GM21526 (cell line): Measurements from ENCODE around the gene GRK1.
A peak's percentile ranks its signal among the peaks of the same experiment; 100 is the strongest.
"Not testable (repeated sequence)": the region's sequence is repeated elsewhere in the genome, so short reads cannot be mapped to it uniquely, and the experiment has no call there.

Source experiments
- ATAC-seq: cut with Tn5 transposase; IDR thresholded peaks from one replicate; pipeline ENCODE4 v1.9.1; 2021; ENCODE audit warnings: moderate library complexity; ENCODE audit not compliant: unreplicated experiment, low FRiP score

GRK1 gene

GRCh38 chr13:113751491-113751890, 84.5 kb downstream of the GRK1 start:
- ATAC-seq: no peak

DNA sequence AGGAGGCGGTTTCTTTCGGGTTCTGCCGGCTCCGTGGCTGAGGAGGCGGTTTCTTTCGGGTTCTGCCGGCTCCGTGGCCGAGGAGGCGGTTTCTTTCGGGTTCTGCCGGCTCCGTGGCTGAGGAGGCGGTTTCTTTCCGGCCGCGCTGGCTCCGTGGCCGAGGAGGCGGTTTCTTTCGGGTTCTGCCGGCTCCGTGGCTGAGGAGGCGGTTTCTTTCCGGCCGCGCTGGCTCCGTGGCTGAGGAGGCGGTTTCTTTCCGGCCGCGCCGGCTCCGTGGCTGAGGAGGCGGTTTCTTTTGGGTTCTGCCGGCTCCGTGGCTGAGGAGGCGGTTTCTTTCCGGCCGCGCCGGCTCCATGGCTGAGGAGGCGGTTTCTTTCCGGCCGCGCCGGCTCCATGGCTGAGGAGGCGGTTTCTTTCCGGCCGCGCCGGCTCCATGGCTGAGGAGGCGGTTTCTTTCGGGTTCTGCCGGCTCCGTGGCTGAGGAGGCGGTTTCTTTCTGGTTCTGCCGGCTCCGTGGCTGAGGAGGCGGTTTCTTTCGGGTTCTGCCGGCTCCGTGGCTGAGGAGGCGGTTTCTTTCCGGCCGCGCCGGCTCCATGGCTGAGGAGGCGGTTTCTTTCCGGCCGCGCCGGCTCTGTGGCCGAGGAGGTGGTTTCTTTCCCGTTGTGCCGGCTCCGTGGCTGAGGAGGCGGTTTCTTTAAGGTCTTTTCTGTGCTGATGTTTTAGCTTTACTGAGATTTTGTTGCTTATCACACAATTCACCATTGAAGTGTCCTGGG, 85.4 kb downstream of the GRK1 start:
- not testable (repeated sequence) for ATAC-seq

GRCh38 chr13:113753171-113753570, 86.2 kb downstream of the GRK1 start:
- ATAC-seq: no peak

DNA sequence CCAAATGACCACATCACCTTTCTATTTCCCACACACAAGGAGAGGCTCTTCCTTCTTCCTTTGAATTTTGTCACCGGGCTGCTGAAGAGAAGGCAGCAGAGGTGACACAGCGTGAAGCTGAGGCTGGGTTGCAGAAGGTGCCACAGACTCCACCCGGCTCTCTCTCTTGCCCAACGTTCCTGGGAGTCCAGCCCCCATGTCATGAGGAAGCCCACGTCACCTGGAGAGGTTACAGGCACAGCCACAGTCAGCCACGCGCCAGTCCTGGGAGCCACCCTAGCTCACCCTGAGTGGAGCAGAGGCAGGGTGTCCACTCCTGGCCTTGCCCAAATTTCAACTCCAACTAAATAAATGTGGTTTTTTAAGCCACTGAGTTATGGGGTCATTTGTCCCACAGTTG, 87.2 kb downstream of the GRK1 start:
- no peak for ATAC-seq

- no peak for ATAC-seq
Observed at GRCh38 chr13:113754691-113755090, 87.7 kb downstream of the GRK1 start.

GRCh38 chr13:113756441-113757097, 89.5 kb downstream of the GRK1 start:
- ATAC-seq: no peak

- peak; percentile 87 for ATAC-seq
Observed at GRCh38 chr13:113758651-113759524, 91.9 kb downstream of the GRK1 start, which contains the start of gene TMEM255B. TSS of gene TMEM255B (plus strand) at chr13:113759226. CDS start at chr13:113759270, 44 bp downstream.

- ATAC-seq: no peak
Observed at GRCh38 chr13:113759525-113760137, 92.6 kb downstream of the GRK1 start.

DNA sequence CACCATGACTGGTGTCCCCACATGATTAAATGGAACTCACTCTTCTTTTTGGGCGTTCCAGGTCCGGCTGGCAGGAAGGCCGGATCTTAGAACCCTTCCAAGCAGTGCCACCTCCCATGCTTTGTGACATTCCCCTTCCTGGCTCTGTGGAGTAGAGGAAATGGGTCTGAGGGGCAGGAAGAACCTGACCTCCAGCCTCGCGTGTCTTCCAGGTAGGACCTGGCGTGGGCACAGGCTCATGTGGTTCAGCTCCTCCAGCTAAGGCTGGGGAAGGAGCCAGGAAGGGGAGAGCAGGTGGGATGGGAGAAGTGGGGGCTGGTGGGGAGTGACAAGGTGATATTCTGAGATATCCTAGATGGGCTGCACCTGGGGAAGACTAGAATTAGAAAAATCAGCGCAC, 94.1 kb downstream of the GRK1 start:
- ATAC-seq: no peak

GRCh38 chr13:113762075-113762474, 95.1 kb downstream of the GRK1 start:
- no peak for ATAC-seq

- ATAC-seq: no peak
Observed at GRCh38 chr13:113762538-113762937, 95.5 kb downstream of the GRK1 start.

- no peak for ATAC-seq
Observed at GRCh38 chr13:113763254-113763653, 96.2 kb downstream of the GRK1 start.

DNA sequence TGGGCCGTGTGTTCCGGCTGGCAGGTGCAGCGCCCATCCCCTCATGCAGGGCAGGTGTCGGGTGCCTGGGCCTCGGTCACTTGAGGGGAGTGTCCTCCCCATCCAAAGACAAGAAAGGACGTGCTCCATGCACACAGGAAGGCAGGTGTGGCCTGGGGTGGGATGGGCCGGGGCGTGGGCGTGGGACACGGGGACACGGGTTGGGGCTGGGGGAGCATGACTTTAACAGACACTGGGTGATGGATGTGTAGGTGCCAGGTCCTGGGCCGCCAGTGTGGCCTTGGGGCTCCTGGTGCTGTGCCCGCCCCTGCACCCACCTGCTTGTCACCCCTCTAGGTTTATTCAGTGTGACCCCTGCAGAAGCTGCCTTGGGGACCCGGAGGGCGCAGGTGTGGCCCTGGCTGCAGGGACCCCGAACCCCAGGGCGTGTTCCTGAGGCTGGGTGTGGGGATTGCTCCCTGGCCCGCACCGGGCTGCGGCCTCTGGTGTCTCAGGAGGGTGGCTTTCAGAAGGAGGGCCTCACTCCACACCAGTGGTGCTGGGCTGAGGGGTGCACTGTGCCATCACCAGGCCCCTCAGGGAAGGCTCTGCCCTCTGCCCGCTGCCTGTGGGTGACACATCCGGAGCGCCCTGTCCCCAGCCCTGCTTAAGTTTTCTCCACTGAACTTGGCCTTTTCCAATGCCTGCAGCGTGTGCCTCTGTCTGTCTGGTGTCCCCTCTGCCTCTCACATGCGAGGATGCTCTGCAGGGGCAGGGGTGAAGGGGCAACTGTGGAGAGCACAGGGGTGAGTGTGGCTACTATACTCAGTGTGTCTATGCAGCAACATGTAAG, 97.2 kb downstream of the GRK1 start:
- no peak for ATAC-seq

- ATAC-seq: no peak
Observed at GRCh38 chr13:113764793-113765563, 98.0 kb downstream of the GRK1 start.

GRCh38 chr13:113765564-113765910, 98.5 kb downstream of the GRK1 start:
- ATAC-seq: no peak

DNA sequence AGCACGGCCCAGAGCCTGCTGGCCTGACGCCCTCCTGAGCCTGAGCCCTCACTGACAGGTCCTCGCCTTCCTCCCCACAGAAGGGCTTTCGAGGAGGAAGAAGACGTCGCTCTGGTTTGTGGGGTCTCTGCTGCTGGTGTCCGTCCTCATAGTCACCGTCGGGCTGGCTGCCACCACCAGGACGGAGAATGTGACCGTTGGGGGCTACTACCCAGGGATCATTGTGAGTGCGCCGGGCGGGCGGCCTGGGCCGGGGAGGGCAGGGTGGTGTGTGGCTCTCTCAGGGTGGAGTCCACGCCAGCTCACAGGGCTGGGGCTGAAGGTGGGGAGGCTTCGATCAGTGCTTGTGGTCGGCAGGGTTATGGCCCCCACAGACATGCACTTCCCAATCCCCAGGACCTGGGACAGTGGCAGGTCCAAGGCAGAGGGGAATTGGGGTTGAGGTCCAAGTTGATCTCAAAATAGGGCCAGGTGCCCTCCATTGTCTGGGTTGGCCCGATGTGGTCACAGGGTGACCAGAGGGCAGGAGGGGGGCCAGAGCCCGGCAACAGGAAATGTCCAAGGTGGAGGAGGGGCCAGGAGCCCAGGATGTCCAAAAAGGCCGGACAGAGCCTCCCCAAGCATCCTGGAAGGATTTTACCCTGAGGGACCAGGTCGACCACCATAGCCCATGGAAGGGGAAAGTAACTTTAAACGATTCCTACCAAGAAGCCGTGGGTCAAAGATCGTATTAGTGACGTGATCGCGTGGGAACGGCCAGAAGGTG, 99.2 kb downstream of the GRK1 start:
- ATAC-seq: no peak

GRCh38 chr13:113767366-113767765, 100.3 kb downstream of the GRK1 start:
- ATAC-seq: no peak
